ENCODE data around the gene NDUFA12. TPM values are rescaled to one million over a fixed set of nuclear protein-coding genes. Genes with fewer than 3 reads are reported as not detected.

NDUFA12 gene
- total RNA-seq, 1 experiment from 2014 or later: 79.7 TPM

GRCh38 chr12:94941440-94941862 is 62.0 kb downstream of the NDUFA12 start:
- no peaks in the 10 kb centered on the region for H4K20me1 ChIP-seq (ENCODE audit: insufficient read depth)
- no peak overlapping the region for H3K9ac ChIP-seq (ENCODE audit: low read length)
- no peak overlapping the region for H3K4me2 ChIP-seq (ENCODE audit: low read length)
- no peak overlapping the region for H3K27ac ChIP-seq (ENCODE audit: low read depth, low read length)
- H3K27me3 ChIP-seq (ENCODE audit: insufficient read depth, low read length): no peaks in the 10 kb centered on the region
- no peaks in the 10 kb centered on the region for H3K9me3 ChIP-seq (ENCODE audit: control insufficient read depth in 1 of 2, insufficient read depth in 1 of 2, low read depth in 1 of 2, low read length in 2 of 2)
- no peak for TF ChIP-seq SRF (IDR thresholded peaks at IDR 0.05; ENCODE audit: low read depth)
- TF ChIP-seq, protein P1, sequence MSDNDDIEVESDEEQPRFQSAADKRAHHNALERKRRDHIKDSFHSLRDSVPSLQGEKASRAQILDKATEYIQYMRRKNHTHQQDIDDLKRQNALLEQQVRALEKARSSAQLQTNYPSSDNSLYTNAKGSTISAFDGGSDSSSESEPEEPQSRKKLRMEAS (IDR thresholded peaks at IDR 0.05): no peak
- TF ChIP-seq FOSL1 (IDR thresholded peaks at IDR 0.05; ENCODE audit: low read depth): no peak
- TF ChIP-seq CEBPB (IDR thresholded peaks at IDR 0.05; ENCODE audit: low read depth): no peak
- no peak for TF ChIP-seq ATF3 (IDR thresholded peaks at IDR 0.05)
- no peak for TF ChIP-seq POLR2A (IDR thresholded peaks at IDR 0.05; ENCODE audit: borderline replicate concordance, extremely low read depth, insufficient read depth, insufficient read length)
- TF ChIP-seq EGR1 (IDR thresholded peaks at IDR 0.05; ENCODE audit: low read depth): no peak
- no peak for TF ChIP-seq ZNF274 (IDR thresholded peaks at IDR 0.05; ENCODE audit: low read depth, low read length)
- no peak for TF ChIP-seq TCF7L2 (IDR thresholded peaks at IDR 0.05; ENCODE audit: borderline replicate concordance, extremely low read depth, insufficient read depth, insufficient read length)
- TF ChIP-seq SP1 (IDR thresholded peaks at IDR 0.05; ENCODE audit: low read depth): no peak
- TF ChIP-seq, protein P2, sequence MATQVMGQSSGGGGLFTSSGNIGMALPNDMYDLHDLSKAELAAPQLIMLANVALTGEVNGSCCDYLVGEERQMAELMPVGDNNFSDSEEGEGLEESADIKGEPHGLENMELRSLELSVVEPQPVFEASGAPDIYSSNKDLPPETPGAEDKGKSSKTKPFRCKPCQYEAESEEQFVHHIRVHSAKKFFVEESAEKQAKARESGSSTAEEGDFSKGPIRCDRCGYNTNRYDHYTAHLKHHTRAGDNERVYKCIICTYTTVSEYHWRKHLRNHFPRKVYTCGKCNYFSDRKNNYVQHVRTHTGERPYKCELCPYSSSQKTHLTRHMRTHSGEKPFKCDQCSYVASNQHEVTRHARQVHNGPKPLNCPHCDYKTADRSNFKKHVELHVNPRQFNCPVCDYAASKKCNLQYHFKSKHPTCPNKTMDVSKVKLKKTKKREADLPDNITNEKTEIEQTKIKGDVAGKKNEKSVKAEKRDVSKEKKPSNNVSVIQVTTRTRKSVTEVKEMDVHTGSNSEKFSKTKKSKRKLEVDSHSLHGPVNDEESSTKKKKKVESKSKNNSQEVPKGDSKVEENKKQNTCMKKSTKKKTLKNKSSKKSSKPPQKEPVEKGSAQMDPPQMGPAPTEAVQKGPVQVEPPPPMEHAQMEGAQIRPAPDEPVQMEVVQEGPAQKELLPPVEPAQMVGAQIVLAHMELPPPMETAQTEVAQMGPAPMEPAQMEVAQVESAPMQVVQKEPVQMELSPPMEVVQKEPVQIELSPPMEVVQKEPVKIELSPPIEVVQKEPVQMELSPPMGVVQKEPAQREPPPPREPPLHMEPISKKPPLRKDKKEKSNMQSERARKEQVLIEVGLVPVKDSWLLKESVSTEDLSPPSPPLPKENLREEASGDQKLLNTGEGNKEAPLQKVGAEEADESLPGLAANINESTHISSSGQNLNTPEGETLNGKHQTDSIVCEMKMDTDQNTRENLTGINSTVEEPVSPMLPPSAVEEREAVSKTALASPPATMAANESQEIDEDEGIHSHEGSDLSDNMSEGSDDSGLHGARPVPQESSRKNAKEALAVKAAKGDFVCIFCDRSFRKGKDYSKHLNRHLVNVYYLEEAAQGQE (IDR thresholded peaks at IDR 0.05; ENCODE audit: low read depth): no peak
- no peaks in the 10 kb centered on the region for H3K9me2 ChIP-seq (ENCODE audit: insufficient read depth)
- intact Hi-C loops (cut with micrococcal nuclease): no loop called here
- H3K4me1 ChIP-seq (ENCODE audit: control insufficient read depth in 1 of 2, insufficient read depth in 2 of 2, low read length in 2 of 2): no peaks in the 10 kb centered on the region
- RAD21 ChIA-PET (ENCODE audit: low non-redundant PET in 1 of 2, low total read pairs in 2 of 2, uncharacterized antibody in 2 of 2, unreplicated experiment in 2 of 2): no interaction called here
- BruUV-seq (replicated peaks): no TSS peak
- POLR2A ChIA-PET: no interaction called here
- H2AFZ ChIP-seq (ENCODE audit: low read depth, low read length, poor library complexity, severe bottlenecking): no peak overlapping the region
- no peaks in the 10 kb centered on the region for H3K36me3 ChIP-seq (ENCODE audit: control insufficient read depth in 1 of 2, insufficient read depth in 2 of 2, low read length in 2 of 2)
- H3K4me3 ChIP-seq (replicated peaks in 1 of 2; ENCODE audit: low read depth in 1 of 2, low read length in 2 of 2): no peak overlapping the region
- H3K79me2 ChIP-seq (ENCODE audit: insufficient read depth, low read length): no peaks in the 10 kb centered on the region
- CTCF ChIA-PET: no interaction called here
- ATAC-seq (0 out of 2 replicates have a peak, but pooled peaks have one; percentile 17), DNase-seq (ENCODE audit: low read depth, low spot score) (no peak)

All from HCT116 (cell line).